Hematopoietic multipotent progenitor cell treated with erythropoietin and hydrocortisone succinate and interleukin-3 and kit ligand, for 15 days (in vitro differentiated cells): ENCODE measurements around the gene NFIL3.
A peak's percentile ranks its signal among the peaks of the same experiment; 100 is the strongest.
"Not testable (repeated sequence)": the region's sequence is repeated elsewhere in the genome, so short reads cannot be mapped to it uniquely, and the experiment has no call there.

Experiments
- DNase-seq: peaks from one replicate; pipeline ENCODE4 v3.0.0-alpha.2; 2015; ENCODE audit warnings: low spot score

The NFIL3 gene

DNA sequence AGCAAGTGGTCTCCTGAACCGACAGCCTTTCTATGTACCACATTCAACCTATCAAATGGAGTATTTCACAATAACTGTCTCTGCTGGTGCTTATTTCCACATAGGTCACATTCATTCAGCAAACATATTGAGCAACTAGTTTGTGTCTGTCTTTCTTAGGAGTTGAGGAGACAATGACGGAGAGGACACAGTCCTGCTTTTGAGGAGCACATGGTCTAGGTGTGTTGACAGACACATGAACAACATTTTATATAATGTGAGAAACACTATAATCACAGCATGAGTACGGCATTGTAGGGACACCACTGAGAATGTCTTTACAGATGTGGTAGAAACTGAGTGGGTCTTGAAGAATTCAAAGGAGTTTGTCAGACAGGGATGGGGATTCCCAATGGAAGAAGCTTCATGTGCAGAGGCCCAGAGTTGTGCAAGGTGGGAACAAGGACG is 28.5 kb downstream of the NFIL3 start:
- DNase-seq = no peak

DNA sequence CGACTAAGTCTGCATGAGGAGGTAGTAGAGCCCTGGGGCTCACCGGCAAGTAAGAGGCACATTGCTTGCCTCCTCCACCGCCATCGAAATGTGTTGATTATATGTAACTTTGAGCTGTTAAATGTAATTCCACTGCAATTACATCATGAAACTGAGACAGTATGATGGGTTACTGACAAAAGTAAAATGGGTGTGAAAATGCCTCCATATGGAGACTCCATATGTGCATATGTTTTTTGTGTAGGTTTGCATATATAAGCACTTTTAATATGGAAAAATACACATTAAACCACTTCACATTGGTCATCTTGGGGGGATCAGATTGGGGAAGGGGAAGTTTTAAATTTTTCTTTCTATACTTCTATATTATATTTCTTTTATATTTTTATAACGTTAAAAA is 29.8 kb downstream of the NFIL3 start:
- no peak for DNase-seq

DNA sequence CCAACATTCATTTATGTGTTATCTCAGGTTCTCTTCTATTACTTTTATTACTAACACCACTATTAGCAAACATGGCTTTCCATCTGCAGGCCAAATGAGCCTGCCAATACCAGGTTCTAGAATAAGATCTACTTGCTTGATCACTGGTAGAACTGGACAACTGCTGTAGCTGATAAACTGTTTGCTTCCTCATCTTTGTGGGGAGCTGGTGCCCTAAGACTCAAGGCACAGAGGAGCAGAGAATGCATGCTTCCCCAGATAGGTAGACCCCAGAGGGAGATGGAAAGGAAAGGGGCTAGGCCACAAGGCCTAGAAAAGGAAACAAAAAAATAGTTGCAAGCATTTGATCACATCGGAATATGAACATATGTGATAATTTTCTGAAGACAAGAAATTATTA is 31.2 kb downstream of the NFIL3 start:
- no peak for DNase-seq

DNA sequence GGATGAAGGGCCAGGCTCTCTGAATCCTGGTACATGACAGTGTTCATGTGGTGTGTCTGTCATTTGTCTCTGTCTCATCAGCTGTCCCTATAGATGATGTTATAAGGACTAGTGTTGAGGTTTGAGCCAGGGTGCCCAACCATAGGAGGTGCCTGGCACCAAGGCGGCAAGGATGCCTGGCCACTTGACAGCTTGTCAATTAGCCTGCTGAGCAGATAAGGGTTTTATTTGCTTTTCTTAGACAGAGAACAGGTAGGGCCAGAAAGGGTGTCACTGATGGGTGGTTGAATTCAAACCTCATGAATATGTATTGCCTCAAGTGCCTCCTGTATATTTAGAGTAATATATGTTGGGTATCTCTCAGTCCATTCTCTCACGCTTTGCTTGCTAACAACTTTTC is 31.8 kb downstream of the NFIL3 start:
- DNase-seq = no peak

DNA sequence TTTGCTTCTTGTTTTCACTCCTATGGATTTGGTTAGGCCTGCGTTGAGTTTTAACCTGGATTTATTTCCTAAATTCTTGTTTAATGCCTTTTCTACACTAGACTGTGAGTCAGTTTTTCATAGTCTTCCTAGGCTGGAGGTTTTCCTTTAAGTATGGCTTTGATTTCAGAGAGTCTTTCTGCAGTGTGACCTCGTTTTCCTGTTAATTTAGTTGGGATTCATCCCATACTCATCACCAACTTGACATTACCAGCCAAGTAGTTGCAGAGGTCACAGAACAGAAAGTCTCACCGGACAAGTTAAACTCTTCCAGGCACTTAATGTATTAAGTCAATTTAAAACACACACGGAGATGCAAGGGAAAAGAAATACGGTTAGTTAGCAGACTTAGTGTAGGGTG is 32.2 kb downstream of the NFIL3 start:
- no peak for DNase-seq

DNA sequence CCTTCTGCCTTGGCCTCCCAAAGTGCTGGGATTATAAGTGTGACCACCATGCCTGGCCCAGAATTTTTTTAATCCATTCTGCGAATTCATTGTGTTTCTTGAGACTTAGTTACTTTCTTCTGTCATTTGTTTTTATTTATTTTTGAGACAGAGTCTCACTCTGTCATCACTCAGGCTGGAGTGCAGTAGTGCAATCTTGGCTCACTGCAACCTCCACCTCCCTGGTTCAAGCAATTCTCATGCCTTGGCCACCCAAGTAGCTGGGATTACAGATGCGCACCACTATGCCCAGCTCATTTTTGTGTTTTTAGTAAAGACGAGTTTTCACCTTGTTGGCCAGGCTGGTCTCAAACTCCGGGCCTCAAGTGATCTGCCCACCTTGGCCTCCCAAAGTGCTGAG is 33.9 kb downstream of the NFIL3 start:
- DNase-seq = not testable (repeated sequence)

DNA sequence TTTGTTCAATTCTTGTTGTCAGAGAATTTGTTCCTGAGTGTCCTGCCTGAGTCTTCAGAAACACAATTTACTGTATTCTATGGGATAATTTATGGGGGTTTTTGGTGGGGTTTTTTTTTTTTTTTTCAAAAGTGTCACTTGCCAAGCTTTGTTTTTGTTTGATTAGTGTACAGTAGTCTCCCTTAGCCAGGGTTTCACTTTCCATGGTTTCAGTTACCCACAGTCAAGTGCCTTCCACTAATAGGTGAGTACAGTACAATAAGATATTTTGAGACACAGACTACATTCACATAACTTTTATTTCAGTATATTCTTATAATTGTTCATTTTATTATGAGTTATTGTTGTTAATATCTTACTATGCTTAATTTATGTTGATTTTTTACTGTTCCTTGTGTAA is 36.9 kb downstream of the NFIL3 start:
- DNase-seq = no peak

DNA sequence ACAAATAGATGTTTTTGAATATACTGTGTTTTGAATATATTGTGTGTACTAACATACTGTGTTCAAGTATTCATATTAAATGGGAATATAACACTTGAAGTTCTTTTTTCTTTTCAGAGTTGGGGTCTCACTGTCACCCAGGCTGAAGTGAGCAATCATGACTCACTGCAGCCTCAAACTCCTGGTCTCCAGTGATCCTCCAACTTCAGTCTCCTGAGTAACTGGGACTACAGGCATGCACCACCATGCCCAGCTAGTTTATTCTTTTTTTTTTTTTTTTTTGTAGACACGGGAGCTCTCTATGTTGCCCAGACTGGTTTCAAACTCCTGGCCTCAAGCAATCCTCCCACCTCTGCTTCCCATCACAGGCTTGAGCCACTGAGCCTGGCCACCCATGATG is 38.7 kb downstream of the NFIL3 start:
- DNase-seq = no peak

DNA sequence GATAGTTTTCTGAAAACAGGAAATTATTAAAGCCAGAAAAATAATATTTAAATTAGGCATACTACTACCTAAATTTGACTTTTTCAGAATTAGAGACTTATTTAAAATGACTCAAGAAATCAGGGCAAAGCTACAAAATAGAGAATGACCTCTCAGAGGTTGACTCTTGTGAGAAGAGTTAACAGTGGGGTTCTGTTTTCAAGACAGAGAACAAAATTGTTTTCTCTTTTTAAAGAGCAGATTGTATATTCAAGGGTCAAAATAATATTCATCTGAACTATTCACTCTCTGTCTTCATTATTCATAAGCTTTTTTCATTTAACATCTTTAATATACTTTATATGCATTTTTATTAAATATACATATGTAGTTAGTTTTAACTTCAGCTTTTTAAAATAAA is 40.1 kb downstream of the NFIL3 start:
- no peak for DNase-seq

DNA sequence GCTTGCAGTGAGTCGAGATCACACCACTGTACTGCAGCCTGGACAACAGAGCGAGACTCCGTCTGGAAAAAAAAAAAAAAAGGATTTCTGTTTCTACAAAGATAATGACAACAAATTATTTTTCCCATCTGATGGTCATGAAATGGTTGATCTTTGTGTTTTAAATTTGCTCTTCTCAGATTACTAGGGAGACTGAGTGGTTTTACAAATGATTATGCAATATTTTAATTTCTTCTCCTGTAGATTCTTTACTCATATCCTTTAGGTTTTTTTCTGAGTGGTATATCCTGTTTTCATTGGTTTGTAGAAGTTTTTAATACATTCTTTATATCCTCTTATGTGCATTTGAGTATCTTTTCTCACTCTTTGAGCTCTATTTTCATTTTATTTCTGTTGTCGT is 41.3 kb downstream of the NFIL3 start:
- DNase-seq = no peak

DNA sequence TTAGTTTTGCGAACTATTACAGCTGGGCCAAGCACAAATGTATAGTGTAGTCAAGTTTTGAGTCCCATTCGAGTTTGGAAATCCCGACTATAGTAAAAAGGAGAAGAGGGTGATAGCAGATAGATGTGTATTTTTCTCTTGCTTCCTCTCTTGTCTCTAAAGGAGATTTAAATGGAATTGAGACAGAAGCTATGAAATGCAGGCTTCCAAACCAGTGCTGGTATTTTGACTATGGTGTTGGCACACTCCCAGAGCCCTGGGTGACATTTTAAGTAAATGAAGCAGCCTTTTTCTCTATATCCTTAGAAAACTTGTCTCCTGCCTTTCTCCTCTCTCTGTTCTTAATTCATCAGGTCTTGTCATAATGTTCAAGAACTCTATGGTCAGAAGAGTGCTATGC is 44.2 kb downstream of the NFIL3 start:
- DNase-seq = no peak

DNA sequence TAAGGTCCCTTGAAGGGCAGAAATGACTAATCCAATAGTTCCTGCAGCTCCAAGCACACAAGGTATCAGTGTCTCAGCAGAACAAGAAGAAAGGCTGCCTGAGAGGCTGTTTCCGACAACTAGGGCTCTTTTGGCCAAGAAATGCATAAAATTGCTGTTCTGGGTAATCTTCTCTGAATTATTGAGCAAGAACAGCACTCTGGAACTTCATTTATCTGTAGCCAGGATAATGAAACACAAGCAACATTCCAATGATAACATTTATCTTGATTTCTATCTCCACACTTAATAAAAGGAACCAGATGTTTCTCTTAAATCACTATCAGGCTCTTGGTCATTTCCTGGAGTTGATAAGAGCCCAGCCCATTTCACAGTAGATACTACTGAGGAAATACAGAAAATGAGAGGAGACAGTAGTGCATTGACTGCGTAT is 44.9 kb downstream of the NFIL3 start:
- DNase-seq = no peak

DNA sequence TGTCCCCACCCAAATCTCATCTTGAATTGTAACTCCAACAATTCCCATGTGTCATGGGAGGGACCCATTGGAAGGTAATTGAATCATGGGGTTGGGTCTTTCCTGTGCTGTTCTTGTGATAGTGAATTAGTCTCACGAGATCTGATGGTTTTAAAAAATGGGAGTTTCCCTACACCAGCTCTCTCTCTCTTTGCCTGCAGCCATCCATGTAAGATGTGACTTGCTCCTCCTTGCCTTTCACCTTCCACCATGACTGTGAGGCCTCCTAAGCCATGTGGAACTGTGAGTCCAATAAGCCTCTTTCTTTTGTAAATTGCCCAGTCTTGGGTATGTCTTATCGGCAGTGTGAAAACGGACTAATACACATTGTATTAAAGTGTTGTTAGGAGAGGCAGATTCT is 45.6 kb downstream of the NFIL3 start:
- DNase-seq = not testable (repeated sequence)

DNA sequence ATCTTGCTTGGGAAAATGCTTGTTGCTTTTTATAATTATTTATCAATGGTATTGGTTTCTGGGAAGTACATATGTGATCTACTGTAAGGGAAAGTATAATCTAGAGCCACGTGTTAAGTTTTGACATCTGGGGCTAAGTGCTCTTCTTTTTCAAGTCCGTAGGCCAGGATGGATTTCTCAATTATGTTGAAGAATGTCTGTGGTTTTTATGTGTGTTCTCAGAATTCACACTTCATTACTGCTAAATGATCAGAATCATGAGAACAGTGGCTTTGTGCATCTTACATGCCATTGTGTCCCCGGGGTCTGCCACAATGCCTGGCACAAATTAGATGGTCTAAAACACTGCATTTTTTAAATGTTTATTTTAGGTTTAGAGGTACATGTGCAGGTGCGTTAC is 47.4 kb downstream of the NFIL3 start:
- DNase-seq = no peak

DNA sequence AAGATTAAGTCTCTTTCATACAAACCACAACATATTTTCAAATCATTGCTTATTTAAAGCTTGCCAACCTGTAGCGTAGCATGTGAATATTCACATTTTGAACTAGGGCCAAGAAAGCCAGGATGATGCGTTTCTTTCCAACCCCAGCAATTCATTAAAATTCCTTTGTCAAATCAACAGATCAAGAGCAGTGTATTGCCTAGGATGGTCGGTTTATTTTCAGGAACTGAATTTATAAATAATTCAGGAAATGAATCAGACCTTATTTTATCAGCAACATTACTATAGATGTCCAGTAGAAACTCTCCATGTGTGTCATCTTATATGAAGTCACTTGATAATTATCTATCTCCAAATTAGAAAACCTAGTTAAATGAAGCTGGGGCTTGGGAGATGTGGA is 48.7 kb downstream of the NFIL3 start:
- no peak for DNase-seq

DNA sequence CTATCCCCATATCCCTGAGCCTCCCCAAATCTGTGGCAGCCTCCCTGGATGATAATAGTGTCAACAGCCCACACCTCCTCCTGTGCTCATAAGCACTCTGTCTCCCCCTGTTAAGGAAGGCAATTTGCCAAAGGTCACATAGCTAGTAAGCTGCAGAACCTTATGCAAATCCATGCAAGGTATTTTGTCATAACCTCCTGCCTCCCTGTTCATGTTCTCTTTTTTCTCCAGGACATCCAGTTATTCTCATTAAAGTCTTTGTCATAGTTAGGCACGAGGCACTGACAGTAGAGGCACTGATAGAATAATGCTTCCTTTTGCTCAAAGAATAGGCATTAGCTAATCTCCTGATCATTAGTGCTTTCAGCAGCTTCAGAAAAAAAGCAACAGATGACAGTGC is 51.7 kb downstream of the NFIL3 start:
- no peak for DNase-seq

DNA sequence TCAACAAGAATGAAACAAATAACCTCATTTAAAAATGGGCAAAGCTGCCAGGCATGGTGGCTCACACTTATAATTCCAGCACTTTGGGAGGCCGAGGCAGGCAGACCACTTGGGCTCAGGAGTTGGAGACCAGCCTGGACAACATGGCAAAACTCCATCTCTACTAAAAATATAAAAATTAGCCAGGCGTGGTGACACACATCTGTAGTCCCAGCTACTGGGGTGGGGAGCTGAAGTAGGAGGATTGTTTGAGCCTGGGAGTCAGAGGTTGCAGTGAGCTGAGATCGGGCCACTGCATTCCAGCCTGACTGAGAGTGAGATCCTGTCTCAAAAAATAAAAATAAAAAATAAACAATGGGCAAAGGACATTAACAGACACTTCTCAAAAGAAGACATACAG is 53.6 kb downstream of the NFIL3 start:
- not testable (repeated sequence) for DNase-seq

DNA sequence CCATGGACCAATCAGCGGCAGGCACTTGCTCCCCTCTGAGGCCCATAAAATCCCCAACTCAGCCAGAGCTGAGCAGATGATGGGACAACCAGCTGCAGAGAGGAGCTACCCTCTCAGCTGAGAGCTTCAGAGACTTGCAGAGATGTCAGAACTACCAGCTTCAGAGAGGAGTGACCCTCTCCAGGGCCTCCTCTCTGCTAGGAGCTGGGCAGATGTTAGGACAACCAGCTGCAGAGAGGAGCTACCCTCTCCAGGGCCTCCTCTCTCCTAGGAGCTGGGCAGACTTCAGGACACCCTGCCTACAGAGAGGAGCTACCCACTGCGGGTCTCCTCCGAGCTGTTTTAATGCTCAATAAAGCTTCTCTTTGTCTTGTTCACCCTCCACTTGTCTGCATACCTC is 58.9 kb downstream of the NFIL3 start:
- no peak for DNase-seq

DNA sequence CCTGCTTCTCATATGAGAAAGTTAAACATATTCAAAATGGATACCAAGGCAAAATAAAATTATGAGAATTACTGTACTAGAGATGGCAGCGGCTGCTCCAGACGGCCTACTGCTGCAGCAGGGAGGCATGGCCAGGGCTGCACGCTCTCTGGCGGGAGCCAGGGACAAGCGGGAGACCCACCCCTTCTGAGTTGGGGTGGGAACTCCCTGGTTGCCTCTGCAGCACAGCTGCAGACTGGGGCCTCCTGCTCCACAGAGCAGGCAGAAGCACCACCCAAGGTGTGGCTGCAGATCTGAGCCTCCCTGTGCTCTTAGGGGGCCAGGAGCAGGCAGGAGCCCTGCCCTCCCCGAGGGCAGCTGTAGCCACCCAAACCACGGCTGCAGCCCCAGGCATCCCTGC is 59.6 kb downstream of the NFIL3 start:
- no peak for DNase-seq

DNA sequence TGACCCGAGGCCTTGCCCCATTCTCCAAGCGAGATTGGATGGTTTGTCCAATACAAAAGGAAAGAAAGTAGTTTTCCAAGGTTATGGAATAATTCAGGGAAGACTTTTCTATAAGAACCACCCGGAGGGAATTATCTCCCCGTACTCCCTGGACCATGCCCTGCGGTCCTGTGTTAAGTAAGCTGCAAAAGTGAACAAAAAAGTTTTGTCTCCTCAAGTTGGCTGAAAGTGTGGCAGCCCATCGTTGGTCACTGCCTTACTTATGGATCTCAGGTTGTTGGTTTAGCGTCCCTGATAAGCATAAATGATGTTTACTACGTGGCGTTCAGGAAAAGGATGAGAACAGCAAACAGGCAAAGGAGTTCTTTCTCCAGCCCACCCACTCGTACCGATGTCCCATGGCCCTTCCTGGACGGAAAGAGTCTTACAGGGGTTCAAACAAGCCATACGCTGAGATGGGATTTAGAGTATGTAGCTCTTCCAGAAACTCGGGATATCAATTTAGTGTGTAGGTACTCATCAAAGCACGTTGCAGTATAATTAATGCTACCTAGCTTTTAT is 61.5 kb downstream of the NFIL3 start:
- DNase-seq = no peak

DNA sequence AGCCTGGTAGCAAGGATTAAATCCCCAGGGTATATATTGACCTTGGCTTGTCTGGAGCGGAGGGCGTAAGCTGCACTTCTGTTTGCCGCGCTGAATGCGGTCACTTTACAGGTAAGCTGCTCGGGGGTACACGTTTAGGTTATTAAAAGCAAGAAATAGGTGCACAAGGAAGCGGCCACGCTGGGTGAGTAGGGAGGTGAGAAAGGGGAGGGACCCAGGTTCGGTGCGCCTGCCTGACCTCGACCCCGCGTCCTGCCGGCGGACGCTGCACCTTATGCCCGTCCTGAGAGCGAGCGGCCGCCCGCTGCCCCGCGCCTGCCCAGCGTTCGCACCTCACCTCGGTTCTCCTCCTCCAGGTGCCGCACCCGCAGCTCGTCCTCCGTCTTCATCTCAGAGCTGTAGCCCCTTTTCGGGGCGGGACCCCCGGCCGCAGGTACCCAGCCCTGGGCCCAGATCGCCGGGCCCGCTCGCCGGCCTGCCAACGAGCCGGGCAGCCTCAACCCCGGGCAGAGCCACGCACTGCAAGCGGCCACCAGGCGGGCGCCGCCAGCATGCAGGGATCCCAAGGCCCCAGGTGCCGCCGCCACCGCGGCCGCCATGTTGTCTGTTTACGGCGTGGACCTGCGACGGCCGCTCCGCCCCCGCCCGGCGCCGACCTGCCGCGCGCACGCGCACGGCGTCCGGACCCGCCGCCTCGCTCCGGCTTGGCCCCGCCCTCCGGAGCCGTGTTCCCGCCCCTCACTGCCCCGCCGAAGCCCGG is 62.2 kb downstream of the NFIL3 start, which contains the start of gene AUH:
Gene AUH, minus strand, starts transcription at position 628 of the 760 bp plus-strand sequence. Its CDS starts 29 bp downstream, at position 599.
- DNase-seq = peak; percentile 88

DNA sequence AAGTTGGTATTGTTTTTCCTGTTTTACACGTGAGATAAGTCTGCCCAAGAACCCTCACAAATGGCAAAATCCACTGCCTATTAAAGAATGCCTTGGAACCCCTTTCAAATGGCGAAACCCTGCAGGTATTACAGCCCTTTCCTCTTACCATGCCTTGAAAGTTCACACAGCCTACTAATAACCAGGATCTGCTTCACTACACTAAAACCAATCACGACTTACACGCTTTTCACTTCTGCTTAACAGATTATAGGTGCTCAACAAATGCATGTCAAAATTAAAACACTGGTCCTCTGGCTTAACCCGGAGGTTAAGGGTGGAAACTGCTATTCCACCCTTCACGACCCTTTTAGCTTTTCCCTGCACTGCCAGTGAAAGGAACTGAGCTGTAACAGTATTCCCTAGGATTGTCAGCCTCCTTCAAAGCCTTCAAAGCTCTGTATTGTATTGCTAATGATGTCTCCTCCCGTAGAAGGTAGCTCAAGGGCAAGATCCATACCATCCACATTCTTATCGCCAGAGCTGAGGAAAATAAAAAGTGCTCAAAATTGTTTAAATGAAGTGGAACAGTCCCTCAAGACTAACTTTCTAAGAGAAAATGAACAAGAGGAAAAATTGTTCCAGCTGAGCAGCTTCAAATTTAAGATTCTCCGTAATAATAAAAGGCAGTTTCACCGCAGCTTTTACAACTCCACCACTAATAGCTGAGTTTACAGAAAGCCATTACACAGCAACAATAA is 62.9 kb downstream of the NFIL3 start:
- DNase-seq = no peak
